Natural killer cell treated with Interleukin-12 subunit alpha and Interleukin-12 subunit beta and Interleukin-15 and Interleukin-18, amount 100 ng/mL, for 72 hours (primary cell): ENCODE results near the gene ARHGAP29. TPM values are rescaled to one million over a fixed set of nuclear protein-coding genes. Genes with fewer than 3 reads are reported as not detected.
"Not testable (repeated sequence)": the region's sequence is repeated elsewhere in the genome, so short reads cannot be mapped to it uniquely, and the experiment has no call there.

Experiments used
- ATAC-seq, 2 donors: fragments of 150-1000 bp; cut with Tn5 transposase in 1 of 2; sonication (Bioruptor Pico), chemical (Tn5 transposase) in 1 of 2; 2 replicates each; pipeline ENCODE4 v1.10.0; 2021
- DNase-seq: peaks from one replicate; pipeline ENCODE4 v3.0.0; 2022; ENCODE audit warnings: low spot score
- H3K27ac Mint-ChIP-seq, 2 donors: 1 replicate in 1 of 2; 2 replicates in 1 of 2; pipeline ENCODE4 v1.8.0; 2022; ENCODE audit warnings: mixed read lengths in 2 of 2, mild to moderate bottlenecking in 1 of 2, moderate library complexity in 1 of 2
- H3K27me3 Mint-ChIP-seq, 2 donors: 1 replicate in 1 of 2; 2 replicates in 1 of 2; pipeline ENCODE4 v1.8.0; 2022; ENCODE audit warnings: mixed read lengths in 2 of 2
- H3K36me3 Mint-ChIP-seq: one replicate; pipeline ENCODE4 v1.8.0; 2022; ENCODE audit warnings: mixed read lengths
- H3K4me1 Mint-ChIP-seq, 2 donors: 1 replicate in 1 of 2; 2 replicates in 1 of 2; pipeline ENCODE4 v1.8.0; 2022; ENCODE audit warnings: low read depth in 2 of 2, mixed read lengths in 2 of 2, mild to moderate bottlenecking in 1 of 2
- H3K4me3 Mint-ChIP-seq: one replicate; pipeline ENCODE4 v1.8.0; 2022; ENCODE audit warnings: mixed read lengths
- H3K9me3 Mint-ChIP-seq: 2 replicates; pipeline ENCODE4 v1.8.0; 2022; ENCODE audit warnings: mixed read lengths
- total RNA-seq, 2 donors: library from RNA; stranded (reverse); gene quantifications; one replicate each; pipeline ENCODE4 v1.2.3, GENCODE V29; 2022

Gene ARHGAP29
- total RNA-seq, 2 donors from 2014 or later = not detected

- not testable (repeated sequence) for H3K4me1 Mint-ChIP-seq, H3K27ac Mint-ChIP-seq, DNase-seq, ATAC-seq, H3K9me3 Mint-ChIP-seq, H3K36me3 Mint-ChIP-seq, H3K4me3 Mint-ChIP-seq
- H3K27me3 Mint-ChIP-seq = peaks cover 18 to 34% of the 10 kb centered on the region in 2 donors
These were observed 72.5 kb downstream of the ARHGAP29 start for GRCh38 chr1:94164885-94165284.

- H3K4me3 Mint-ChIP-seq, H3K4me1 Mint-ChIP-seq, H3K27ac Mint-ChIP-seq, H3K9me3 Mint-ChIP-seq, ATAC-seq, H3K36me3 Mint-ChIP-seq, DNase-seq: not testable (repeated sequence)
- peaks cover 12 to 34% of the 10 kb centered on the region in 2 donors for H3K27me3 Mint-ChIP-seq
These were observed 73.3 kb downstream of the ARHGAP29 start for GRCh38 chr1:94164121-94164520.

- H3K36me3 Mint-ChIP-seq, ATAC-seq, H3K4me3 Mint-ChIP-seq, H3K27ac Mint-ChIP-seq, DNase-seq, H3K9me3 Mint-ChIP-seq, H3K4me1 Mint-ChIP-seq: not testable (repeated sequence)
- peaks cover 10 to 32% of the 10 kb centered on the region in 2 donors for H3K27me3 Mint-ChIP-seq
These were observed 74.1 kb downstream of the ARHGAP29 start for GRCh38 chr1:94163249-94163648.

GRCh38 chr1:94160811-94161210 is 76.6 kb downstream of the ARHGAP29 start:
- DNase-seq (no peak), ATAC-seq (no peak)
- H3K9me3 Mint-ChIP-seq = no peaks in the 10 kb centered on the region
- H3K4me1 Mint-ChIP-seq = no peaks in the 10 kb centered on the region
- H3K36me3 Mint-ChIP-seq = no peaks in the 10 kb centered on the region
- peaks cover 8 to 39% of the 10 kb centered on the region in 2 donors for H3K27me3 Mint-ChIP-seq
- H3K27ac Mint-ChIP-seq = no peak overlapping the region
- H3K4me3 Mint-ChIP-seq = no peak overlapping the region

GRCh38 chr1:94156096-94156625 is 81.2 kb downstream of the ARHGAP29 start:
- Mint-ChIP-seq H3K36me3 (no peaks in the 10 kb centered on the region), H3K4me1 (no peaks in the 10 kb centered on the region), H3K9me3 (no peaks in the 10 kb centered on the region), H3K27me3 (peaks cover 7 to 39% of the 10 kb centered on the region in 2 donors), H3K27ac (no peak overlapping the region), H3K4me3 (no peak overlapping the region)
- DNase-seq (no peak), ATAC-seq (no peak)

GRCh38 chr1:94154989-94155388 is 82.4 kb downstream of the ARHGAP29 start:
- ATAC-seq = no peak
- no peaks in the 10 kb centered on the region for H3K9me3 Mint-ChIP-seq

GRCh38 chr1:94153133-94153532 is 84.3 kb downstream of the ARHGAP29 start:
- Mint-ChIP-seq H3K4me1 (no peaks in the 10 kb centered on the region), H3K9me3 (no peaks in the 10 kb centered on the region), H3K27ac (no peak overlapping the region), H3K27me3 (peaks cover 2 to 15% of the 10 kb centered on the region in 2 donors), H3K4me3 (no peak overlapping the region), H3K36me3 (no peaks in the 10 kb centered on the region)
- ATAC-seq (no peak), DNase-seq (no peak)

More at GRCh38 chr1:94154989-94155388, 82.4 kb downstream of the ARHGAP29 start:
- H3K27ac Mint-ChIP-seq = no peak overlapping the region
- H3K36me3 Mint-ChIP-seq = no peaks in the 10 kb centered on the region
- H3K4me3 Mint-ChIP-seq = no peak overlapping the region
- H3K27me3 Mint-ChIP-seq = peaks cover 2 to 28% of the 10 kb centered on the region in 2 donors
- no peak for DNase-seq
- H3K4me1 Mint-ChIP-seq = no peaks in the 10 kb centered on the region

- ATAC-seq, DNase-seq, H3K9me3 Mint-ChIP-seq, H3K4me1 Mint-ChIP-seq, H3K36me3 Mint-ChIP-seq, H3K27ac Mint-ChIP-seq, H3K4me3 Mint-ChIP-seq: not testable (repeated sequence)
- peaks cover 4 to 14% of the 10 kb centered on the region in 2 donors for H3K27me3 Mint-ChIP-seq
These were observed 88.2 kb downstream of the ARHGAP29 start for GRCh38 chr1:94149166-94149565.

GRCh38 chr1:94146273-94146672 is 91.1 kb downstream of the ARHGAP29 start:
- Mint-ChIP-seq H3K4me1 (no peaks in the 10 kb centered on the region), H3K4me3 (no peak overlapping the region), H3K36me3 (no peaks in the 10 kb centered on the region), H3K27me3 (peaks cover 4 to 6% of the 10 kb centered on the region in 2 donors), H3K9me3 (no peaks in the 10 kb centered on the region), H3K27ac (no peak overlapping the region)
- DNase-seq (no peak), ATAC-seq (no peak)

- Mint-ChIP-seq H3K27me3 (peaks cover 4 to 6% of the 10 kb centered on the region in 2 donors), H3K27ac (no peak overlapping the region), H3K4me3 (no peak overlapping the region), H3K36me3 (no peaks in the 10 kb centered on the region), H3K4me1 (no peaks in the 10 kb centered on the region), H3K9me3 (no peaks in the 10 kb centered on the region)
- DNase-seq = no peak
- no peak for ATAC-seq
These were observed 92.5 kb downstream of the ARHGAP29 start for GRCh38 chr1:94144836-94145235.

GRCh38 chr1:94143809-94144176 is 93.6 kb downstream of the ARHGAP29 start:
- Mint-ChIP-seq H3K36me3 (no peaks in the 10 kb centered on the region), H3K4me1 (no peaks in the 10 kb centered on the region), H3K4me3 (no peak overlapping the region), H3K27me3 (peaks cover 6 to 12% of the 10 kb centered on the region in 2 donors), H3K27ac (no peak overlapping the region), H3K9me3 (no peaks in the 10 kb centered on the region)
- DNase-seq = no peak
- no peak for ATAC-seq

GRCh38 chr1:94143173-94143808 is 94.1 kb downstream of the ARHGAP29 start:
- Mint-ChIP-seq H3K9me3 (no peaks in the 10 kb centered on the region), H3K4me1 (no peaks in the 10 kb centered on the region), H3K27ac (no peak overlapping the region), H3K27me3 (peaks cover 6 to 14% of the 10 kb centered on the region in 2 donors), H3K36me3 (no peaks in the 10 kb centered on the region), H3K4me3 (no peak overlapping the region)
- ATAC-seq (no peak), DNase-seq (no peak)

GRCh38 chr1:94142583-94142982 is 94.8 kb downstream of the ARHGAP29 start:
- H3K27ac Mint-ChIP-seq = no peak overlapping the region
- H3K36me3 Mint-ChIP-seq = no peaks in the 10 kb centered on the region
- no peaks in the 10 kb centered on the region for H3K9me3 Mint-ChIP-seq
- no peaks in the 10 kb centered on the region for H3K4me1 Mint-ChIP-seq
- no peak overlapping the region for H3K4me3 Mint-ChIP-seq
- peaks cover 6 to 14% of the 10 kb centered on the region in 2 donors for H3K27me3 Mint-ChIP-seq
- no peak for ATAC-seq
- DNase-seq = no peak

- Mint-ChIP-seq H3K36me3 (no peaks in the 10 kb centered on the region), H3K27ac (no peak overlapping the region), H3K4me1 (no peaks in the 10 kb centered on the region), H3K9me3 (no peaks in the 10 kb centered on the region), H3K4me3 (no peak overlapping the region), H3K27me3 (peaks cover 6 to 17% of the 10 kb centered on the region in 2 donors)
- DNase-seq (no peak), ATAC-seq (no peak)
These were observed 95.4 kb downstream of the ARHGAP29 start for GRCh38 chr1:94142022-94142421.

GRCh38 chr1:94132111-94132510 is 105.3 kb downstream of the ARHGAP29 start:
- Mint-ChIP-seq H3K4me3 (no peak overlapping the region), H3K36me3 (no peaks in the 10 kb centered on the region), H3K27ac (no peak overlapping the region), H3K27me3 (peaks cover 25% of the 10 kb centered on the region in 2 donors), H3K4me1 (no peaks in the 10 kb centered on the region), H3K9me3 (no peaks in the 10 kb centered on the region)
- ATAC-seq (no peak), DNase-seq (no peak)
